ENCODE results near the gene COX15.
"Not testable (repeated sequence)": the region's sequence is repeated elsewhere in the genome, so short reads cannot be mapped to it uniquely, and the experiment has no call there.

The COX15 gene

DNA sequence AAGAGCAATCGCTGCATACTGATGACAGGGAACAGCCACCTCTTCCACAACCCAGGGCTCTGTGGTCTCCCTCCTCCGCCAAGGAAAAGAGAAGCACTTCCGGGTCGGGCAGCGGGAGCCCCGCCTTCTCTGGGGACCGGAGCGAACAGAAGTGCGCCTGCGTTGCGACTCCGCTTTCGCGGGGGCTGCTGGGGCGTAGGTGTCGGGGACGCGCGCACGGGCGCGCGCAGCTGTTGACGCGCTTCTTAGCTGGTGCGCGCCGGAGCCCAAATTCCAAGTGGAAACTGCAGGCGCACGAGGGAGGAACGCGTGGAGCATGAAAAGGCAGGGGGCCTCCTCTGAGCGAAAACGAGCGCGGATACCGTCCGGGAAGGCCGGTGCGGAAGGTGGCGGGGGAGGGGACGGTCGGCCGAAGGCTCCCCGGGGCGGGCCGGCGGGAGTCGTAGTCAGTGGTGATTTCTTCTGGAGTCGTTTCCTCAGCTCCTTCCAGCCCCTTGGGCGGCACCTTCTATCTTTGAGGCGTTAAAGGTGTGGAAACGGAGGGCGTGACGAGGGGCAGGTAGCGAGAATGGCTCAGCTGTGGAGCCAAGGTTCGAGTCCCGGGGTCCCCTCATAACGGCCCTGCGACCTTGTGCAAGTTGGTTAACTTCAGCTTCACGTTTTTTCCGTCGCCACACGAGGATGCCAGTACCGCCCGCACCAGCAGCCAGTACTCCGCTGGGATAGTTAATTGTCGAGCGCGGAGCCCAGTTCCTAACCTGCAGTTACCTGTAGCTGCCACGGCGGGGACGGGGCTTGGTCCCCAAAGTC is at the start of gene COX15, which contains the start of gene CUTC:
Gene COX15 (minus strand): TSS at position 95 of the 810 bp plus-strand sequence. CDS start 78 bp downstream, at position 17.
Gene CUTC (plus strand): TSS at position 202 of the 810 bp plus-strand sequence. CDS start 115 bp downstream, at position 317.
- peak; percentile 92 for DNase-seq

DNA sequence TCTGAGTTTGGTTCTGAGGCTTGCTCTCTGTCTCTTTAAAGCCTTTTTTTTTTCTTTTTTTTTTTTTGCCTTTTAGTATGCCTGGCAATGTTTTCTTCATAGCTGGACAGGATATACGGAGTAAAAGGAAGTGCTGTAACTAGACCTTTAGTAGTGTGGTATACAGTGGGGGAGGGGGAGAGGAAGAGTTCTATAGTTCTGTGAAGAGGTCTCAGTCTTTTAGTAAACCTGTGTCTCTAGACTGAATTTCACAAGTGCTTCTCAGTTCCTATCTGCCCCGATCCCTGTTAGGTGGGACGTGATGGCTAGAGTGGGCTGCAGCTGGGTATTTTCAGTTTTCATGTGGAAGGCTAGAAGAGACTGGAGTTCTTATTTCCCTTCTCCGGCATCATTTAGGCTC is 47.4 kb upstream of the COX15 start:
- no peak for DNase-seq

DNA sequence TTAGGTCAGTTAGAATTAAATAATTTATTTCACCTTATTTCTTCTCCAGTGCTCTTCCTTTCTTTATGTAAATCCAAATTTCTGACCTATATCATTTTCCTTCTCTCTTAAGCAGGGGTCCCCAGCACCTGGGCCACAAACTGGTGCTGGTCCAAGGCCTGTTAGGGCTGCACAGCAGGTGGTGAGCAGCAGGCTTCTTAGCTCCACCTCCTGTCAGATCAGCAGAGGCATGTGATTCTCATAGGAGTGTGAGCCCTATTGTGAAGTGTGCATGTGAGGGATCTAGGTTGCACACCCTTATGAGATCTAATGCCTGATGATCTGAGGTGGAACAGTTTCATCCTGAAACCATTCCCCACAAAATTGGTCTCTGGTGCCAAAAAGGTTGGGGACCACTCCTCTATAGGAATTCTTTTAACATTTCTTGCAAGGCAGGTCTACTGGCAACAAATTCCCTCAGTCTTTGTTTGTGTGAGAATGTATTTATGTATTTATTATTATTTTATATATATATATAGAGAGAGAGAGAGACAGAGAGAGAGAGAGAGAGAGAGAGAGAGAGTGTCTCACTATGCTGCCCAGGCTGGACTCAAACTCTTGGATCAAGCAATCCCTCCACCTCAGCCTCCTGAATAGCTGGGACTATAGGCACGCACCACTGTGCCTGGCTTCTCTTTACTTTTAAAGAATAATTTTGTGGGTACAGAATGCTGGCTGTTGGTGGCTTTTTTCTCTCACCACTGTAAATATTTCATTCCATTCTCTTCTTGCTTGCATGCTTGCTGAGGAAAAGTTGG is 46.2 kb upstream of the COX15 start:
- no peak for DNase-seq

DNA sequence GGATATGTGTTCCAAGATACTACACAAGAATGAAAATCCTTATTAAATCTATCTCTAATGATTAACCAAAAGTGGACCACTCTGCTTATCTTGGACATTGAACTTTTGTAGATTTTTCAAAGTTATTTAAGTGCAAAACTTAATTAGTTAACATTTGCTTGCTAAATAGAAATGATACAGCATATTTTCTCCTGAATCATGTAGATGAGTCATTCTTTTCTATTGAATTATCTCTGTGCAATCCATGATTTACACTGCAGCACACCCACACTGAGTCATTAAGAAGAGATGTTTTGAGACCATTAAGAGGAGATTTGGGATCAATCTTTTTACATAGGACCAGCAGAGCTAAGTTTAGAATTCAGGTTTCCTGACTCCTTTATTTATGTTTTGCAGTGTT is 43.9 kb upstream of the COX15 start:
- DNase-seq: no peak

DNA sequence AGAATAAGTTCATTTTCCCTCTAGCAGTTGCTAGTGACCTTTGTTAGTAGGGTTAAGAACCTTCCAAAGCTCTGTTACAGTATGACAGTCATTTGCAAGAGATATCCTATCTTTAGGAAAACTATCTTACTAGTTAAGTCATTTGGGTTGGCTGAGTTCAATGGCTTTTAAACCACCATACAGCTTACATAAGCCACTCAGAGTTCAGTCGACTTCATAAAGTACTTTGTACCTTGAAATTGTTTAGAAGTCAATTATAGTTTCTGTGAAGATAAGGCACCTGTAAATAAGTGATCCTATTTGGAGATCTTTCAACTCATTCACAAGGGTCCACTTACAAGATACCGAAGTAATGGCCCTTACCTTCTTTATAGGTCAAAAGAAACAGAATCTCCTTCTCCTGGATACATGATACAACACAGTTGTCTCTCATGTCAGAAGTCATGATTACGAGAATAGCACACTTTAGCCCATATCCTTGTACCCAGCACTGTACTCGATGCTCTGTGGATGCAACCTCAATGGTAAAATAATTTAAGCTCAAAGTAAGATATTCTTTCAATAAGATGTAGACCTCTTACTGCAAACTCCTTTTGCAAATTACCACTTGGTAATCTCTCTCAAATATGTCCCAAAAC is 38.6 kb upstream of the COX15 start:
- no peak for DNase-seq

DNA sequence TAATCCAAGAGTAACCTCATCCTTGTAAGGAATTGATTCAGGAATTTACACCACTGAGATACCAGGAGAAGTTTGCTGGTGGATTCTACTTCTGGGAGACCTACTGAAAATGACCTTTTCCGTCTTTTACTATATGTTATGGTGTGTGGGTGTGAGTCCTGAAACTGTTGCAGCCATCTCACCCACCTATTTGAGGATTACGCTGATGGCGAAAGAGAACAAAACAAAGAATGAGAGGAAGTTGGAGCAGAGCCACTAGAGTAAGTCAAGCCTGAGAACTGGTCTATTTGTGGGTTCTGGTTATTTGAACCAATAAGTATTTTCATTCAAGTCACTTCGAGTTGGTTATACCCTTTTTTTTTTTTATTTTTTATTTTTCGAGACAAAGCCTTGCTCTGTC is 37.8 kb upstream of the COX15 start:
- no peak for DNase-seq

DNA sequence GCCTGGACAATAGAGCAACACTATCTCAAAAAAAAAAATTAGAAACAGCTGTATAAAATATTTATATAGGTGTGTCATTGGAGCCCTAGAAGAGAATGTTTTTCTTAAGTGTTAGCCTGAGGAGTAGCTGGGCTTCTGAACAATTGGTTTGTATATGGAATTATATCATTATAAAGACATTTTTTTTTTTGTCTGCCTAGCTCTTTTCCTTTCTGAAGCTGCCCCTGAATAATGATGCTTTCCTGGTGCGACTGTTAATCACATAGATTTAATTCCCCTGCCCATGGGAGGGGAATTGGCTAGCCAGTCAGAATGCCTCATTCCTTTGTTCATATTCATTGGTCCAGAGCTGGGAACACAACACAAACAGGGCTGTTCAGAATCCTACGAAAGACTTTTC is 36.6 kb upstream of the COX15 start:
- no peak for DNase-seq

DNA sequence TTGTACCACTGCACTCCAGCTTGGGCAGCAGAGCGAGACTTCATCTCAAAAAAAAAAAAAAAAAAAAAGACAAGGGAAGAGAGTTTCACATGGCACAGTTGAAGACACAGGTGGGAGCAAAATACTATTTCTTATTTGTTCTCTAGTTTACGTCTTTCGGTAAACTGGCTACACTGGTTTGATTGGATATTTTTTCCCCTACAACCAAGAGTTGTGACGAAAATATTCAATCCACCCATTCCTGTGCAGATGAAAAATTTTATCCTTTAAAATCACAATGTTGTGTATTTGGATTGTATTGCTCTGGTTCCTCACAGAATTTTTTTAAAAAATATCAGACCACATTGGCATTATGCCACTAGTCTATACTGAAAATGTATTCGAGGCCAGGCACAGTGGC is 36.0 kb upstream of the COX15 start:
- no peak for DNase-seq

DNA sequence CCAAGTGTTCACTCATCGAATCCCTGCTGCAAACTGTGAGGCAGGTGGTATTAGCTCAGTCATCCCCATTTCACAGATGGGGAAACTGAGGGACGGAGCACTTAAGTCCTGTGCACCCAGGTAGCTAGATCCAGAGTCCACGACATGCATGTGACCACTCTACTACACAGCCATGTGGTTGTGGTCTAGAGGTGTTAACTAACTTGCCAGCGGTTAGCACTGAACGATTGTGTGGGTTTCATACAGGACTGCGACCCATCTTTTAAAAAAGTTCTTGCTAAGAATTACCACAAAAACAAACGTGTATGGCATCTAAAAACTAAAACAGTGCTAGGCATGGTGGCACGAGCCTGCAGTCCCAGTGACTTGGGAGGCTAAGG is 34.4 kb upstream of the COX15 start:
- no peak for DNase-seq

DNA sequence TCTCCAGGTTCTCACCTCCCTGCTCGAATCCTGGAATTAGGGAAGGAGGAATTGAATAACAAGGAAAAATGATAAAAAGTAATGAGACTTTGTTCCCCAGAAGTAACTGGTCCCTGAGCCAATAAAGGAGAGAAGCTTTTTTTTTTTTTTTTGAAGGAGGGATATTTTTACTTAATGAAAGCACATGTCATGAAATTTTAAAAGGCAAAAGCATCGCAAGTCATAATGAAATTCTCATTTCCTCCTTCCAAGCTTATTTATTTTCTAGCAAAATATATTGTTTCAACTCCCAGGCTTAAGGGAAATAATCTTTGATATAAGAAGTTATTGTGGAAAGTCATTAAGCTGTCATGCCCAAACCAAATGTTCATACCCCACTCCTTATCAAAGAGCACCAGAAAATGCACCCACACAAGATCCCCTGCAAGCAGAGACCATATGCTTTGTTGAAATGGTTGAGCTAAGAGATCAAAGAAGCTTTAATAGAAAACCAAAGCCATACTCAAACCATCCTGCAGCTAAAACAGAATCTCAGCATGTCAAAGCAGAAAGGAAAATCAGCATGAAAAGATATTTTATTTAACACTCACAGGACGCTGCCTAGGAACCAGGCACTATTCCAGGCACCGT is 33.9 kb upstream of the COX15 start:
- no peak for DNase-seq

DNA sequence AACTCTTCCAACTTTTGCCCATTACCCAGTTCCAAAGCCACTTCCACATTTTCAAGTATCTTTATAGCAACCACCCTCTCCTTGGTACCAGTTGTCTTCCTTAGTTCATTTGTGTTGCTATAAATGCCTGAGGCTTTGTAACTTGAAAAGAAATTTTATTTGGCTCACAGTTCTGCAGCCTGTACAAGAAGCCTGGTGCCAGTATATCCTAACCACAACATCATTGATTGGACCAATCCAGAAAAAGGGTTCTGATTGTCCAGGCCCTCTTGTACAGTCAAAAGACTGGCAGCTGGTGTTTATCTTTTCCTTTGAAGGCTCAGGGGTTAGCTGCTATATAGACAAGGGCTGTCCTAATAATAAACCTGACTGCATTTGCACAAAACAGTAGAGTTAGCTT is 29.4 kb upstream of the COX15 start:
- DNase-seq: no peak

DNA sequence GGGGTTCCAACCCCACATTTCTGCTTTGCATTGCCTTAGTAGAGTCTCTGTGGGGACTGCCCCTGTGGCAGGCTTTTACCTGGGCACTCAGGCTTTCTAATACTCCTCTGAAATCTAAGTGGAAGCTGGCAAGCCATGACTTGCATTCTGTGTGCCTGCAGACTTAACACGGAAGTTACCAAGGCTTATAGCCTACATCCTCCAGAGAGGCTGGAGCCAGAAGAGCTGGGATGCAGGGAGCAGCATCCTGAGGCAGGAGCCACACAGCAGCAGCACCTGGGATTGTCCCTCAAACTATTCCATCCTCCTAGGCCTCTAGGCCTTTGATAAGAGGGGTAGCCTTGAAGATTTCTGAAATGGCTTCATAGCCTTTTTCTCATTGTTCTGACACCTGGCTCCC is 28.4 kb upstream of the COX15 start:
- no peak for DNase-seq

DNA sequence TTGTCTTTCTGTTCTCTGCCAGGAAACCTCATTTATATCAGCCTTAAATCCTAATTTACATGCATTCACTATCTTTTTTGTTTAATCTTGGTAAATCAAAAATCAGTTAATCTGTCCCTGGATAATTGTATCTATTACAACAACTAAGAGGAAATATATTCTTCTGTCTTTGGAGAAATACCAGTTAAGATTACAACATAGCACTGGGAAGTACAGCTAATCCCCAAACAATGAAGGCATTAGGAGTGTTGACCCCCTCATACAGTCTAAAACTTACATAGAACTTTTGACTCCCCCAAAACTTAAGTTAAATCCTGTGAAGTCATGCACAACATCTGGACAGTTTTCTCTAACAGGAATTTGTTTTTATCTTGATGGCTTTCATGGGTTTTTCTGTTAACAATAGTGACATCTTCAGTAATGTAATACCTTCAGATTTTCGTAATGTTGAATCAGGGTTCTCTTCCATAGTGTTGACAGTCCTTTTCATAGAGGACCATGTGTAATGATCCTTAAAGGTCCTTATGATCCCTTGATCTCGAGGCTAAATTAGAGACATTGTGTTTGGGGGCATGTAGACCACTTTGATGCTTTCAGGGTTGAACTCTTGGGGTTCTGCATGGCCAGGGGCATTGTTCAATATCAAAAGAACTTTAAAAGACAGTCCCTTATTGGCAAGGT is 26.4 kb upstream of the COX15 start:
- DNase-seq: no peak

DNA sequence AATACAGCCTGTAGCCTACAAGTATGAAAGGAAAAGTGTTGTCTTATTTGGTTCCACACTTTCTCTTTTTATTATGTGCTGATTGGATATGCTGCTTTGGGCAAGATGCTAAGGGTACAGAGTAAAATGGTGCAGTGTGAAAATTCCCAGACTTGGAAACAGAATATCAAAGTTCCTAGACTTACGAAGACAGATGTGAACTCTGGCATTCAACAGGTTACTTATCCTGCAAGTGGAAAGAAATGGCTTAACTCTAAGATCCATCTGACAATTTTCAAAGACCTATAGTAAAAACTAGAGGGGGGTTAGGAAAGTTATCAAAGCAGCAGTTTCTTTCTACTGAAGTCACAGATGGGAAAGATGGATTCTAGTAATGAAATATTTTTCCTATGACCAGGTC is 24.2 kb upstream of the COX15 start:
- DNase-seq: no peak

DNA sequence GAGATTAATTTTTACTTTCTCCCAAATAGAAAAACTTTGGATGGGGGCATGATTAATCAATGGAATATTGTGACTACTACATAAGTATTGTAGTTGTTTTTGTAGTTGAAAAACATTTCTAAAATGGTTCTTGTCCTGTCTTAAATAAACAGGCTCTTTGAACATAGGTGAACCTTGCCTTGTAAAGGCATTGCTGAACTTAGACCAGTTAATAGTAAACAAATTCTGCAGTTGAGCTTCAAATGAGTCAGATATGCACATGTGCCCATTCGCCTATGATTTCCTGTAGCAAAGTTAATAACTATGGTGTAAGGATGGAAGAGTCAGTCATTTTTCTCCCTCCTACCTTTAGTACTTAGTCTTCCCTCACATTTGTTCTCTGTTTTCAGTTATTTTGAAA is 22.7 kb upstream of the COX15 start:
- no peak for DNase-seq

DNA sequence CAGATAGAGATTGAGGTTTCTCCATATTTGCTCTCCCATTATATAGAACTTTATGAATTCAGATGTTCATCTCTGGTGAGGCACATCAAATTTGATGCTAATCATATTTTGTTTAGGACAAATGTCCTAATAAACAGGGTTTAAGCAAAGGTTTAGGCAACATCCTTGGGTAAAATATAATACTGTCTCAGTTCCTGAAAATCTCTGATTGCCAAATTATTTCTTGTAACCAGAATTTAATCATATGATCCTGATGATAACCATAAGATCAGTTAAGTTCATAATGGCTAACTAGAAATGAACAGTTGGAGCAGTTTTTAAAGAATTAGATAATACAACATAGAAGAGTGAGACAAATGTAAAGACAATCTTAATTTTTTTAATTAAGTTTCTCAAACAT is 18.7 kb upstream of the COX15 start:
- DNase-seq: no peak

DNA sequence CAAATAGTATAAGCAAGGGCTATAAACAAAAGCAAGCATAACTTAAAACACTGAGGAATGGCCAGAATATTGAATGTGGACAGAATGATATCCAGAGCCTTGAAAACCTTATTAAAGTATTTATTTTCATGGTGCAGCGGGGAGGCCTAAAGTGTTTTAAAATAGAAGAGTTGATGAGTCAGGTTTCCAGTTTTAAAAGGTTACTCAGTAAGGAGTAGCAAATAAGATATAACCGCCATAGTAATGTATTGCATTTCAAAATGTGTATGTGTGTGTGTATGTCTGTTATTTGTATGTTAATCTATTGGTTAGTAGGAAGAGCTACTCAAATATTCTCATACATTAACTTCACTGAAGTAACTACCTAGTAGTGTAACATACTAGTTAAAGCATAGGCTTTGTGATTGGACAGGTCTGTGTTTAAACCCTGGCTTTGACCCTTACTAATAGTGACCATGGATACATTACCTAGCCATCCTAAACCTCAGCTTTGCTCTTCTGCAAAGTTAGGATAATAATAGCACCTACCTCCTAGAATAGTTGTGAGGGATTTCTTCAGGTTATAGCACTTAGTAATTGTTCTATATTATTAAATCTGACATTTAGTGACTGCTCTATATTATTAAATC is 17.0 kb upstream of the COX15 start:
- DNase-seq: no peak

DNA sequence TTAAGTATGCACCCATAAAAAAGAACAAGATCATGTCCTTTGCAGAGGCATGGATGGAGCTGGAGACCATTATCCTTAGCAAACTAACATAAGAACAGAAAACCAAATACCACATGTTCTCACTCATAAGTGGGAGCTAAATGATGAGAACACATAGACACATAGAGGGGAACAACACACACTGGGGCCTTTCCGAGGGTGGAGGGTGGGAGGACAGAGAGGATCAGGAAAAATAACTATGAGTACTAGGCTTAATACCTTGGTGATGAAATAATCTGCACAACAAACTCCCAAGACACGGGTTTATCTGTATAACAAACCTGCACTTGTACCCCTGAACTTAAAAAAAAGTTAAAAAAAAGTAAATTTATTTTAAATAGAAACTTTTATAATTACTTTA is 14.2 kb upstream of the COX15 start:
- DNase-seq: not testable (repeated sequence)

DNA sequence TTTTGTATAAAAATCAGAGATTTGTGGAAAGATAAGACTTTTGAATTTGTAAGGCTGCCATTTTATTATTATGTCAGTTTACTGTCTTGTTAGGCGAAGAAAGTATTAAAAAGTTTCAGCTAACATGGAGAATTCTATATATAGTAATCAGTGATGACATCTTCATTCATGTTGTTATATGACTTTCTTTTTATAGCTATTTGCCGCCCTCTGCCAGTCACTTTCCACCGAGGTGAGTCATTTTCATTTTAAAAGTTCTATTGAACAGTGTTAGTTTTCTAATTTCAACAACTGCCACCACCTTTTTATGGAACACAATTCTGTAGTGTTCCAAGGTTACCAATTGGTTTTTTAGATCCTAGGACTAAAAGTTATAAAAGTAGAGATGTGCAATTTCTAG is 11.9 kb upstream of the COX15 start:
- no peak for DNase-seq

DNA sequence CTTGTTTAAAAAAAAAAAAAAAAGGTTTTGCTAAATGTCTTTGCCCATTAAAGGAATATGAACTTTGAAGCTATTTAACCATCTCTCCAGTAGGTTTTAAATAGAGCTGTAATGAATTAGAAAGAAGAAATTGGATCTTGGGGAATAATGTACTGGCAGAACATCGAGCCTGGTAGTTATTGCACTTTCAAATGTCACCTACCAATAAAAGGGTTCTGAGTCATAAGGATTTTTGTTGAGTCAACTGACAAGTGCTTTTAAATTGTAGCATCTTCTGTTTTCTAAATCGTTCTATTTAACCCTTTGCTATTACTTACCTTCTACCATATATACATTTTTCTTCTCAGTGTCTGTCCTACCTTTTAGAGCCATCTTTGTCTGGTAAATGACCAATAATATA is 10.8 kb upstream of the COX15 start:
- no peak for DNase-seq

DNA sequence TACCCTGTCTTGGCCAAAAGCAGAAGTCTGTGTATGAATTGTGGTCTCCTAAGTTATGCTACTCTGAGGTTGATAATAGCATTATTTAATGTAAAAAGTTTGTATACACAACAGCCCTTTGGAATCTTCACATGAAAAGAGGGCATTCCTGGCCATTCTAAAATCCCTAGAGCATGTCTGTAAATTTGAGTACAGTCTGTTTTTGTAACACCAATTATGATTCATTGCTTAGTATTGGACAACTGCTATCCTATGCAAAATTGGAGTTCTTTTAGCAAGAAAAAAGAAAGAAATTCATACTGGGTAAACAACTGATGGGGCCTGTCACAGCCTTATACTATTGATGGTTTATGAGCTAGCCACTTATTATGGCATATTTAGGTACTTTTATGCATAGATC is 10.3 kb upstream of the COX15 start:
- no peak for DNase-seq

DNA sequence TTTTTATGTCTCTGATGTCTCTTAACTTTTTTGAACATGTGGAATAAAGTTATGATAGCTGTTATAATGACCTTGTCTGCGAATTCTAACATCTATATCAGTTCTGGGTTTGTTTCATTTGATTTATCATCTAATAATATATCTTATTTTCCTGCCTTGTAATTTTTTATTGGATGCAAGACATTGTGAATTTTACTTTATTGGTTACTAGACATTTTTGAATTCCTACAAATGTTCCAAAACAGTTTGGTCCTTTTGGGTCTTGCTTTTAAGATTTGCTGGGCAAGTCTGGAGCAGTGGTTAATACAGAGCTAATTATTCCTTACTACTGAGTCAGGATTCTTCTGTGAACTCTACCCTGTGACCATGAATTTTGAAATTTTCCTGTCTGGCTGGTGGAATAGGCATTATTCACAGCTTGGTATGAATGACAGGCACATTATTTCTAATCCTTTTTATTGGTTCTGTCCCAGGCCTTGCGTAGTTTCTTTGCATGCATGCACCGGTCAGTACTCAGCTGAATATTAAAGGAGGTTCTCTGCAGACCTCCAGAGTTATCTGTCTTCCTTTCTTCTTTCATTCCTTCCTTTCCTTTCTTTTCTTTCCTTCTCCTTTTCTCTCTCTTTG is 9.1 kb upstream of the COX15 start:
- no peak for DNase-seq
